ENCODE data around the gene NDUFB2. TPM values are rescaled to one million over a fixed set of nuclear protein-coding genes. Genes with fewer than 3 reads are reported as not detected.
A peak's percentile ranks its signal among the peaks of the same experiment; 100 is the strongest.
"Not testable (repeated sequence)": the region's sequence is repeated elsewhere in the genome, so short reads cannot be mapped to it uniquely, and the experiment has no call there.

The NDUFB2 gene
- total RNA-seq, 1 donor from 2014 or later, result 257 TPM

DNA sequence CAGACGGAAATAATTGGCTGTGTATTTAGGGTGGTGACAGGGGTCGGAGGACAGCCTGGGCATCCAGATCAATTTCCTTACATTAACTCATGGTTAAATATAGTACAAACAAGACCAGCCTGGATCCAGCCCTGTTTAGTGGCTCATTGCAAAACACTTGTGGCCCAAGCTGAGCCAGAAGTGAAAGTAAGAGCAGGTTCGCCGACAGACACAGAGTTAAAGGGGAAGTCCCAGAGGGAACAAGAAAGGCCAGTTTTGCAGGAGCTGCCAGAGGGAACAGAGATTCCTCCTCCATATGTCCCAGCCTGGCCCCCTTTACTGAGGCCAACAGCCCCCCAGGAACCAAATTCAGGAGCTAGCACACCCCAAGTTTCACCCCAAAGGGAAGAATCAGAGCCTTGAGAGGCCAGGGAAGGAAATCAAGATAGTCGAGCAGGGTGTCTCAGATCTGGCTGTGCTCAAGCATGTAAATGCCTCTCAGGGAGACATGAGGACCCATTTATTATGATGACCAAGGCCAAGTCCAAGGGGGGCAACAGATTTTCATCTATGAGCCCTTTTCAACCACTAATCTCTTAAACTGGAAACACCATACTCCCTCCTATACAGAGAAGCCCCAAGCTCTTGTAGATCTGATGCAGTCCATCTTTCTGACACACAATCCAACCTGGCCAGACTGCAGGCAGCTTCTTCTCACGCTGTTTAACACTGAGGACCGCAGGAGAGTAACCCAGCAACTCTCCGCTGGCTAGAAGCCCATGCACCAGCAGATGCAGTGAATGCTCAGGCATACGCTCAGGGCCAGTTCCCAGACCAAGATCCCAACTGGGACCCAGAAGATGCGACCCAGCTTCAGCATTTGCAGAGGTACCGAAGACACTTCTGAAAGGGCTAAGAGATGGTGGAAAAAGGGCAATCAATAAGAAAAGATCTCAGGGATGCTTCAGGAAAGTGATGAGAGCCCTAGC is 39.7 kb upstream of the NDUFB2 start:
- Histone ChIP-seq H3K36me3 (no peaks in the 10 kb centered on the region), H3K4me3 (peak overlapping the region; percentile 12 to 14), H3K4me1 (peaks cover 18% of the 10 kb centered on the region), H3K9me3 (no peaks in the 10 kb centered on the region), H3K27ac (no peak overlapping the region), H3K27me3 (no peaks in the 10 kb centered on the region)
- DNase-seq (ENCODE audit: extremely low spot score in 2 of 2), result no peak
- intact Hi-C loops (cut with DNase I), result no loop called here
- TF ChIP-seq POLR2A (IDR thresholded peaks at IDR 0.05) (no peak), POLR2AphosphoS5 (IDR thresholded peaks at IDR 0.05; ENCODE audit: insufficient read depth in 1 of 2, low read depth in 1 of 2) (peak in 1 of 2 donors; percentile 65)

GRCh38 chr7:140657891-140658290 is 38.6 kb upstream of the NDUFB2 start:
- H3K27ac ChIP-seq, result no peak overlapping the region
- TF ChIP-seq CTCF (IDR thresholded peaks at IDR 0.05), result no peak
- no peak for TF ChIP-seq POLR2AphosphoS5 (IDR thresholded peaks at IDR 0.05; ENCODE audit: insufficient read depth in 1 of 2, low read depth in 1 of 2)
- no peak for TF ChIP-seq POLR2A (IDR thresholded peaks at IDR 0.05)
- intact Hi-C loops (cut with DNase I), result no loop called here
- DNase-seq (ENCODE audit: extremely low spot score in 2 of 2), result no peak
- H3K4me1 ChIP-seq, result peaks cover 18% of the 10 kb centered on the region
- no peaks in the 10 kb centered on the region for H3K27me3 ChIP-seq
- H3K4me3 ChIP-seq, result no peak overlapping the region
- no peaks in the 10 kb centered on the region for H3K36me3 ChIP-seq
- no peaks in the 10 kb centered on the region for H3K9me3 ChIP-seq

DNA sequence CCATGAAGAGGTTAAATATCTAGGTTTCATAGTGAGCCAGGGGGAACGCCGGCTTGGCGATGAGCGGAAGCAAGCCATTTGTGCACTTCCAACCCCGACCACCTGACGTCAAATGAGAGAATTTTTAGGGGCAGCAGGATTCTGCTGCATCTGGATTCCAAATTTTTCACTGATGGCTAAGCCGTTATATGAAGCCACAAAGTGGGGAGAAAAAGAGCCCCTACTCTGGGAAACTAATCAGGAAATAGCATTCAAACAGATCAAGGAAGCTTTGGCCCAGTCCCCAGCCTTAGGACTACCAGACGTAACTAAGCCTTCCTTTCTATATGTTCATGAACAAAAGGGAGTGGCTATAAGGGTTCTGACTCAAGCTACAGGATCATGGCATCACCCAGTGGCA is 36.7 kb upstream of the NDUFB2 start:
- DNase-seq (ENCODE audit: extremely low spot score in 2 of 2), result no peak
- intact Hi-C loops (cut with DNase I), result no loop called here

DNA sequence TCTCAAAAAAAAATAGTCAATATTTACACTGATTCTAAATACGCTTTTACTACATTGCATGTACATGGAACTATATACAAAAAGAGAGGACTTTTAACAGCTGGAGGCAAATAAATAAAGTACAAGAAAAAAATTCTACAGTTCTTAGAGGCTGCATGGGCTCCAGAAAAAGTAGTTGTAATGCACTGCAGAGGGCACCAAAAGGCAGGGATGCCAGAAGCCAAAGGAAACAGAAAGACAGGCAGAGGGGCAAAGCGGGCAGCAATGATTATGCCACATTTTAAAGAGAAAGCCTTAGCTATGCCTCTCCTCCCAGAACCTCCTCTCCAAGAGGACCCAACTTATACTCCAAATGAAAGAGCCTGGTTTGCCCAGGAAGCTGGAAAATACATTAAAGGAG is 35.4 kb upstream of the NDUFB2 start:
- Histone ChIP-seq H3K27ac (no peak overlapping the region), H3K27me3 (no peaks in the 10 kb centered on the region), H3K36me3 (no peaks in the 10 kb centered on the region), H3K9me3 (no peaks in the 10 kb centered on the region), H3K4me1 (peaks cover 12% of the 10 kb centered on the region), H3K4me3 (no peak overlapping the region)
- no peak for DNase-seq (ENCODE audit: extremely low spot score in 2 of 2)
- no peak for TF ChIP-seq POLR2A (IDR thresholded peaks at IDR 0.05)
- TF ChIP-seq POLR2AphosphoS5 (IDR thresholded peaks at IDR 0.05; ENCODE audit: insufficient read depth in 1 of 2, low read depth in 1 of 2), result no peak
- intact Hi-C loops (cut with DNase I), result no loop called here

More for the DNA sequence above, 36.7 kb upstream of the NDUFB2 start:
- H3K4me3 ChIP-seq, result no peak overlapping the region
- H3K9me3 ChIP-seq, result no peaks in the 10 kb centered on the region
- H3K4me1 ChIP-seq, result peaks cover 18% of the 10 kb centered on the region
- TF ChIP-seq CTCF (IDR thresholded peaks at IDR 0.05) (no peak), POLR2A (IDR thresholded peaks at IDR 0.05) (no peak), POLR2AphosphoS5 (IDR thresholded peaks at IDR 0.05; ENCODE audit: insufficient read depth in 1 of 2, low read depth in 1 of 2) (no peak)
- H3K36me3 ChIP-seq, result no peaks in the 10 kb centered on the region
- no peaks in the 10 kb centered on the region for H3K27me3 ChIP-seq
- H3K27ac ChIP-seq, result no peak overlapping the region

DNA sequence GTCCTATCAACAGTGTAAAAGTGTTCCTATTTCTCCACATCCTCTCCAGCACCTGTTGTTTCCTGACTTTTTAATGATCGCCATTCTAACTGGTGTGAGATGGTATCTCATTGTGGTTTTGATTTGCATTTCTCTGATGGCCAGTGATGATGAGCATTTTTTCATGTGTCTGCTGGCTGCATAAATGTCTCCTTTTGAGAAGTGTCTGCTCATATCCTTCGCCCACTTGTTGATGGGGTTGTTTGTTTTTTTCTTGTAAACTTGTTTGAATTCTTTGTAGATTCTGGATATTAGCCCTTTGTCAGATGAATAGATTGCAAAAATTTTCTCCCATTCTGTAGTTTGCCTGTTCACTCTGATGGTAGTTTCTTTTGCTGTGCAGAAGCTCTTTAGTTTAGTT is 33.6 kb upstream of the NDUFB2 start:
- H3K36me3 ChIP-seq; H3K9me3 ChIP-seq; intact Hi-C loops (cut with DNase I): not testable (repeated sequence)

DNA sequence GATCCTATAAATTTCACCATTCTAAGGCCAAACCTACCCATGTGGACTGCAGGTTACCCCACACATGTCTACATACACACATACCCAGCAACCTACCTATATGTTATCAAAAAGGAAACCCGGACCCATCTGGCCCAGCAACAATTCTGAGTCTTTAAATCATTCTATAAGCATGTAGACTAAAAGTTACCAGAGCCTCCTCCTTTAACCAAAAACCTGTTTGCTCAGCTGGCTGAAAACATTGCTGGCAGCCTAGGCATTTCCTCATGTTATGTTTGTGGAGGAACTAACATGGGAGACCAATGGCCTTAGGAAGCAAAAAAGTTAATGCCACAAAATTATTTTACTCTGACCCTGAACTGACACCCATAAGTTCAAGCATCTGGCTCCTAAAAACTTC is 29.0 kb upstream of the NDUFB2 start:
- no peak for DNase-seq (ENCODE audit: extremely low spot score in 2 of 2)
- no peak overlapping the region for H3K27ac ChIP-seq
- no peaks in the 10 kb centered on the region for H3K27me3 ChIP-seq
- no peaks in the 10 kb centered on the region for H3K36me3 ChIP-seq
- TF ChIP-seq POLR2A (IDR thresholded peaks at IDR 0.05), result no peak
- no peak for TF ChIP-seq POLR2AphosphoS5 (IDR thresholded peaks at IDR 0.05; ENCODE audit: insufficient read depth in 1 of 2, low read depth in 1 of 2)
- no peak for TF ChIP-seq CTCF (IDR thresholded peaks at IDR 0.05)
- no peak overlapping the region for H3K4me3 ChIP-seq
- H3K9me3 ChIP-seq, result no peaks in the 10 kb centered on the region
- H3K4me1 ChIP-seq, result peaks cover 6% of the 10 kb centered on the region
- intact Hi-C loops (cut with DNase I), result no loop called here

More for the DNA sequence above, 33.6 kb upstream of the NDUFB2 start:
- not testable (repeated sequence) for H3K4me3 ChIP-seq; DNase-seq (ENCODE audit: extremely low spot score in 2 of 2); H3K4me1 ChIP-seq; H3K27me3 ChIP-seq; H3K27ac ChIP-seq
